ENCODE measurements around the gene PNMT.

- TF ChIP-seq CTCF (IDR thresholded peaks at IDR 0.05) (no peak), POLR2A (IDR thresholded peaks at IDR 0.05) (no peak)
Measured at GRCh38 chr17:39697961-39698360, 29.7 kb downstream of the PNMT start.
